ENCODE results near the gene CDK5RAP1. TPM values are rescaled to one million over a fixed set of nuclear protein-coding genes. Genes with fewer than 3 reads are reported as not detected.
"Not testable (repeated sequence)": the region's sequence is repeated elsewhere in the genome, so short reads cannot be mapped to it uniquely, and the experiment has no call there.

The CDK5RAP1 gene
- total and polyA plus RNA-seq, 8 donors, result 8.1 to 63.9 (median 11.9) TPM

- no peak for TF ChIP-seq CTCF (IDR thresholded peaks at IDR 0.05)
- Histone ChIP-seq H3K4me3 (no peak overlapping the region), H3K36me3 (peaks cover 0 to 34% (median 9%) of the 10 kb centered on the region in 3 donors), H3K27ac (no peak overlapping the region), H3K9me3 (no peaks in the 10 kb centered on the region), H3K27me3 (no peaks in the 10 kb centered on the region), H3K4me1 (no peaks in the 10 kb centered on the region)
- intact Hi-C loops (cut with DNase I), result no loop called here
- FAIRE-seq, result no peak
- no peak for ATAC-seq
- DNase-seq, result no peak
- WGBS, 2 donors, result 87% methylated on average over 9 of the region's 9 CpGs
Observed at GRCh38 chr20:33391722-33392415, 9.4 kb downstream of the CDK5RAP1 start.

GRCh38 chr20:33389326-33389725, 12.0 kb downstream of the CDK5RAP1 start:
- H3K27me3 ChIP-seq; ATAC-seq; H3K4me1 ChIP-seq; H3K4me3 ChIP-seq; FAIRE-seq; H3K27ac ChIP-seq; H3K9me3 ChIP-seq; intact Hi-C loops (cut with DNase I): not testable (repeated sequence)
- 97 to 98% methylated on average over 27 to 36 of the region's 36 CpGs for WGBS, 2 donors
- peaks cover 0 to 52% (median 17%) of the 10 kb centered on the region in 3 donors for H3K36me3 ChIP-seq
- DNase-seq, result peak in 1 of 6 donors; percentile 49

- Histone ChIP-seq H3K4me3 (no peak overlapping the region), H3K27ac (no peak overlapping the region), H3K4me1 (no peaks in the 10 kb centered on the region), H3K27me3 (no peaks in the 10 kb centered on the region), H3K9me3 (no peaks in the 10 kb centered on the region), H3K36me3 (peaks cover 0 to 48% (median 17%) of the 10 kb centered on the region in 3 donors)
- intact Hi-C loops (cut with DNase I), result no loop called here
- no peak for TF ChIP-seq CTCF (IDR thresholded peaks at IDR 0.05)
- WGBS, 2 donors, result 96 to 98% methylated on average over 2 of the region's 3 CpGs
- FAIRE-seq, result no peak
- no peak for DNase-seq
- ATAC-seq, result no peak
Observed at GRCh38 chr20:33388268-33388667, 13.1 kb downstream of the CDK5RAP1 start.

- ATAC-seq, result no peak
- DNase-seq, result no peak
- Histone ChIP-seq H3K4me1 (no peaks in the 10 kb centered on the region), H3K36me3 (peaks cover 0 to 54% (median 13%) of the 10 kb centered on the region in 3 donors), H3K9me3 (no peaks in the 10 kb centered on the region), H3K4me3 (no peak overlapping the region), H3K27ac (no peak overlapping the region), H3K27me3 (no peaks in the 10 kb centered on the region)
- TF ChIP-seq CTCF (IDR thresholded peaks at IDR 0.05), result no peak
- FAIRE-seq, result no peak
- intact Hi-C loops (cut with DNase I), result no loop called here
- WGBS, 2 donors, result 86% methylated on average over 7 of the region's 7 CpGs
Observed at GRCh38 chr20:33387177-33387576, 14.1 kb downstream of the CDK5RAP1 start.

- Histone ChIP-seq H3K36me3 (peaks cover 0 to 54% (median 13%) of the 10 kb centered on the region in 3 donors), H3K4me1 (no peaks in the 10 kb centered on the region), H3K27me3 (no peaks in the 10 kb centered on the region), H3K9me3 (no peaks in the 10 kb centered on the region), H3K4me3 (no peak overlapping the region), H3K27ac (no peak overlapping the region)
- FAIRE-seq (no peak), DNase-seq (no peak), ATAC-seq (no peak)
- no peak for TF ChIP-seq CTCF (IDR thresholded peaks at IDR 0.05)
- WGBS, 2 donors, result 100% methylated on average over 1 of the region's 1 CpG
- intact Hi-C loops (cut with DNase I), result no loop called here
Observed at GRCh38 chr20:33386673-33387072, 14.6 kb downstream of the CDK5RAP1 start.
